HepG2 (cell line): ENCODE results near the gene MYRIP. TPM values are rescaled to one million over a fixed set of nuclear protein-coding genes. Genes with fewer than 3 reads are reported as not detected.
A peak's percentile ranks its signal among the peaks of the same experiment; 100 is the strongest.

ENCODE experiments used
- ASH2L ChIP-seq: fragments of 300-600, 200-600 bp; sonication (generic); IDR thresholded peaks from 2 replicates; pipeline ENCODE4 v1.7.0; 2017; ENCODE audit warnings: low read depth, mild to moderate bottlenecking, moderate library complexity, mixed read lengths, low read length; ENCODE audit not compliant: insufficient read length
- ATF4 ChIP-seq, 2 experiments: fragments of 450-650 bp in 1 of 2; sonication (generic) in 1 of 2; formaldehyde crosslinking; IDR thresholded peaks; 2 replicates each; pipeline versions ENCODE4 v1.5.0 to v1.8.0; 2020 to 2022; ENCODE audit warnings: mild to moderate bottlenecking in 1 of 2, missing genetic modification reagents in 1 of 2
- KDM5B ChIP-seq: sonication (generic); formaldehyde crosslinking; IDR thresholded peaks from 2 replicates; pipeline ENCODE4 v1.4.0; 2020; ENCODE audit warnings: missing genetic modification reagents, mild to moderate bottlenecking, borderline replicate concordance
- MAZ ChIP-seq, 2 experiments: sonication (generic) in 1 of 2; formaldehyde crosslinking in 1 of 2; IDR thresholded peaks; 2 replicates each; pipeline versions ENCODE4 v1.5.0 to v1.6.1; 2012 to 2020; ENCODE audit warnings: low read depth in 2 of 2, mild to moderate bottlenecking in 2 of 2, borderline replicate concordance in 1 of 2, improper control_type of control experiment in 1 of 2, low read length in 1 of 2, missing genetic modification reagents in 1 of 2, moderate library complexity in 1 of 2
- MIXL1 ChIP-seq: IDR thresholded peaks from 2 replicates; pipeline ENCODE4 v1.6.1; 2016
- MXD1 ChIP-seq: sonication (generic); formaldehyde crosslinking; IDR thresholded peaks from 2 replicates; pipeline ENCODE4 v1.4.0; 2020; ENCODE audit warnings: mild to moderate bottlenecking, missing genetic modification reagents
- NRL ChIP-seq: sonication (generic); formaldehyde crosslinking; IDR thresholded peaks from 2 replicates; pipeline ENCODE4 v1.5.0; 2020; ENCODE audit warnings: missing genetic modification reagents, mild to moderate bottlenecking, moderate library complexity, borderline replicate concordance
- TCF7L2 ChIP-seq: IDR thresholded peaks from 2 replicates; pipeline ENCODE4 v1.6.1; 2011; ENCODE audit warnings: mild to moderate bottlenecking, low read depth, low read length, moderate library complexity
- THAP8 ChIP-seq: sonication (generic); formaldehyde crosslinking; IDR thresholded peaks from 2 replicates; pipeline ENCODE4 v1.5.1; 2020; ENCODE audit warnings: missing genetic modification reagents, mild to moderate bottlenecking, borderline replicate concordance
- ZC3H13 ChIP-seq: sonication (generic); formaldehyde crosslinking; IDR thresholded peaks from 2 replicates; pipeline ENCODE4 v1.8.1; 2023; ENCODE audit warnings: mild to moderate bottlenecking, missing genetic modification reagents, moderate library complexity
- ZFP91 ChIP-seq: sonication (generic); formaldehyde crosslinking; IDR thresholded peaks from 2 replicates; pipeline ENCODE4 v1.9.0; 2022; ENCODE audit warnings: missing genetic modification reagents, mild to moderate bottlenecking, borderline replicate concordance
- ZMYM4 ChIP-seq: sonication (generic); formaldehyde crosslinking; IDR thresholded peaks from 2 replicates; pipeline ENCODE4 v1.8.1; 2023; ENCODE audit warnings: mild to moderate bottlenecking, missing genetic modification reagents
- ZNF556 ChIP-seq: sonication (generic); formaldehyde crosslinking; IDR thresholded peaks from 2 replicates; pipeline ENCODE4 v1.4.0; 2020; ENCODE audit warnings: mild to moderate bottlenecking, missing genetic modification reagents, borderline replicate concordance
- ZNF629 ChIP-seq: sonication (generic); formaldehyde crosslinking; conservative IDR thresholded peaks from 2 replicates; pipeline ENCODE4 v1.5.0; 2020; ENCODE audit warnings: missing genetic modification reagents
- ZNF687 ChIP-seq: sonication (generic); formaldehyde crosslinking; IDR thresholded peaks from 2 replicates; pipeline ENCODE4 v1.5.1; 2020; ENCODE audit warnings: mild to moderate bottlenecking, missing genetic modification reagents, moderate library complexity
- polyA plus RNA-seq, 8 experiments: library from polyadenylated mRNA; depleted of rRNA in 3 of 8; stranded (reverse) in 7 of 8; unstranded in 1 of 8; fragments of >200 nt; fragmentation: Illumina TruSeq in 4 of 8; extraction: Trizol in 4 of 8; gene quantifications; 2 replicates each; pipeline versions ENCODE4 v1.2.1 to v1.2.3, GENCODE V29; 2011 to 2016; ENCODE audit warnings: low read depth in 4 of 8, missing spikeins in 1 of 8, mixed read lengths in 1 of 8; ENCODE audit not compliant: insufficient read depth in 1 of 8
- total RNA-seq, 5 experiments: library from RNA; depleted of rRNA; stranded (reverse); fragments of >200 nt; fragmentation: Illumina TruSeq; extraction: Trizol; gene quantifications; 2 replicates each; pipeline ENCODE4 v1.2.3, GENCODE V29; 2016; ENCODE audit warnings: low read depth in 1 of 5

MYRIP gene
- total and polyA plus RNA-seq, 2 of the 13 experiments (the other 11 are each of a cell fraction or from before 2014, with no cell fraction given): 0.64 to 0.84 TPM

- peak; percentile 50; the same call in 1 of the 2 replicates for TF ChIP-seq ZNF556
- TF ChIP-seq NRL: 0 out of 2 replicates have a peak, but pooled peaks have one; percentile 59
- peak; percentile 7; the same call in 1 of the 2 replicates for TF ChIP-seq ZFP91
- TF ChIP-seq TCF7L2: no peak
- 0 out of 2 replicates have a peak, but pooled peaks have one; percentile 24 for TF ChIP-seq ZC3H13 (CRISPR knock-in tag)
- TF ChIP-seq MAZ (IDR thresholded peaks at IDR 0.05; ENCODE audit: borderline replicate concordance, low read depth, low read length): no peak
- TF ChIP-seq MAZ (CRISPR knock-in tag; IDR thresholded peaks at IDR 0.05; ENCODE audit: low read depth): peak; percentile 27; the same call in 1 of the 2 replicates
- TF ChIP-seq KDM5B (CRISPR knock-in tag): peak; percentile 59
- TF ChIP-seq ASH2L: no peak
- TF ChIP-seq MIXL1: no peak
- TF ChIP-seq ATF4 (CRISPR knock-in tag; IDR thresholded peaks at IDR 0.05): 0 out of 4 replicates have a peak, but pooled peaks of 1 of the 2 experiments have one; percentile 16
- 0 out of 2 replicates have a peak, but pooled peaks have one; percentile 27 for TF ChIP-seq MXD1 (CRISPR knock-in tag)
- 0 out of 2 replicates have a peak, but pooled peaks have one; percentile 9 for TF ChIP-seq THAP8 (CRISPR knock-in tag)
- peak; percentile 42; the same call in 1 of the 2 replicates for TF ChIP-seq ZMYM4 (CRISPR knock-in tag)
- TF ChIP-seq ZNF687 (CRISPR knock-in tag): peak; percentile 76
- TF ChIP-seq ZNF629: no peak
These were observed at the start of gene MYRIP (continued) for GRCh38 chr3:39809181-39809994.
